Renal pelvis (tissue), 4 donors: ENCODE results near the gene KIAA1614. TPM values are rescaled to one million over a fixed set of nuclear protein-coding genes. Genes with fewer than 3 reads are reported as not detected.

ENCODE experiments used
- DNase-seq: peaks from one replicate; pipeline ENCODE4 v3.0.0-alpha.2; 2013
- polyA plus RNA-seq, 3 donors: library from polyadenylated mRNA; unstranded; fragments of 120-200 nt; gene quantifications; one replicate each; pipeline ENCODE4 v1.2.1, GENCODE V29; 2013; ENCODE audit not compliant: insufficient read length in 3 of 3

The KIAA1614 gene
- polyA plus RNA-seq, 3 donors: 9.2 to 12.5 (median 10.8) TPM

DNA sequence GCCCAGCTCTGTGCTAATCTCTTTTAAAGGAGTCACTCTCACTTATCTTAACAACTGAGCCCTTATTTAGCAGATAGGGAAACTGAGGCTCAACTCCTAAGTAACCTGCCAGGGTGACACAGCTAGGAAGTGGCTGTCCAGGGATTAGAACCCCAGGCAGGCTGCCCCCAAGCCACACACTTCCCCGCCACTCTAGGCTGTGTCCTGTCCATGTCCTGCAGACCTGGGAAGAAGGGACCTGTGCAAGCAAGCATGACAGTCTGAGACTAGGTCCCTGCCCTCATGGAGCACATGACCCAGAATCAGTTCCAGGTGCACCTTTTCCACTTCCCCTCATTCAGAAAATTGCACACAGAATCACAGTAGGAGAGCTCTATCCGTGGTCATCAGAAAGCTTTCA, 12.2 kb downstream of the KIAA1614 start:
- DNase-seq: no peak

DNA sequence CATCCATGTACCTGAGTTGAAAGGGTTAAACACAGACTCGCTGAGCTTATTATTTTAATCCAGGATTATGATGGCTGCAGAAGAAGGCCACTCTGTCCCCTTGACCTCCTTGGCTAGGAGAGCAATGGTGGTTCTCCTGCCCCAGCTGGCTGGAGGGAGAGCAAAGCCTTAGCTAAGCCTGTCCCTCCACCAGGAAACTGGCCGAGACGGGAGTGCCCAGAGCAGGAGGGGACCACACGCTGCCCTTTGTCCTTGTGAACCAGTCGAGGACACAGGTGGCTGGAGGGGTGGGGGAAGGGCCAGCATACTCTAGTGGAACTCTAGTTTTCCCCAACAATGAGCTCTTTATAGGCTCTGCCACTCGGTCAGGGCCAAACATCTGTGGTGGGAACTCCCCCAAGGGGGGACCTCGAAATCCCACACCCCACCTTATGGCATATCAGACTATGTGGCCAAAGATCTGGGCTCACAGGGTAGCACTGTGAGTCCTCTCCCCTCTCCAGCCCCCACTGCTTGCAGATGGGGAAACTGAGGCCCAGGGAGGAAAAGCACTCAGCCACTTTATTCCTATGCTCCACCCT, 12.9 kb downstream of the KIAA1614 start:
- no peak for DNase-seq

DNA sequence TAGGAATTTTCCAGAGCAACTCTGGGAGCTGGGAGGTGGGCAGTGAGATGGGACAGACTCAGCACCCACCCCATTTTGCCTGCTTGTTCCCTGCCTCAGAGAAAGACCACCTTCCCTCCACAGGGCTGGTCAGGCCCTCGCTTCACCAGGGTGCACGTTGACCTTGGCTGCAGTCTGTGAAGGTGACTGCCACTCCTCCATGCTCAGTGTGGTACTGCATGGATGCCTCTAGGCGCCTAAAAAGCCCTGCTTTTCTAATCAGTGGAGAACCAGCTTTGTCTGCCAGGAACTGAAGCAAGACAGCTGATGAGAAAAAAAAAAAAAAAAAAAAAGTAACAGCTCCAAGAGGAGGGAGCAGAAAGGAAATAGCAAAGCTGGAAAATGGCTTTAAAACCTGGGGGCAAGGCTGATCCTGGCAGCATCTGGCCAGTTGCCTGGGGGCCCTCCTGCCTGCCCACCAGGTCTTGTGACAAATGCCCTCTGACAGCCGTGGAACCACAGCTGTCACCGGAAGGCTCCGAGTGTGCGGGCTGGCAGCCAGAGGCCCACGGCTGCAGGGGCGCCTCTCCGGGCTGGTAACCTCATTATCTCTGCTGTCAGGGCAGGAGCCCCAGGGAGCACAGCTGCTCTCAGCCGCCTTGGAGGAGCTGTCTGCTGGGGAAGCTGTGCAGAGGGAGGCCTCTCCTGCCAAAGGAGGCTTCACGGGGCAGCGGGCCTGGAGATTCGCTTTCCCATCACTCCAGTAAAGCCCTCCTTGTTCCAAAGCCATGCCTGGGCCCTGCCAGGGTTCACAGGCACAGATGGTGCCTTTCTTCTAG, 13.7 kb downstream of the KIAA1614 start:
- DNase-seq: no peak

GRCh38 chr1:180927348-180927747, 14.7 kb downstream of the KIAA1614 start:
- DNase-seq: no peak

- no peak for DNase-seq
Observed at GRCh38 chr1:180927841-180928240, 15.1 kb downstream of the KIAA1614 start.

GRCh38 chr1:180928331-180929230, 15.9 kb downstream of the KIAA1614 start:
- no peak for DNase-seq

- DNase-seq: no peak
Observed at GRCh38 chr1:180929389-180929788, 16.7 kb downstream of the KIAA1614 start.

DNA sequence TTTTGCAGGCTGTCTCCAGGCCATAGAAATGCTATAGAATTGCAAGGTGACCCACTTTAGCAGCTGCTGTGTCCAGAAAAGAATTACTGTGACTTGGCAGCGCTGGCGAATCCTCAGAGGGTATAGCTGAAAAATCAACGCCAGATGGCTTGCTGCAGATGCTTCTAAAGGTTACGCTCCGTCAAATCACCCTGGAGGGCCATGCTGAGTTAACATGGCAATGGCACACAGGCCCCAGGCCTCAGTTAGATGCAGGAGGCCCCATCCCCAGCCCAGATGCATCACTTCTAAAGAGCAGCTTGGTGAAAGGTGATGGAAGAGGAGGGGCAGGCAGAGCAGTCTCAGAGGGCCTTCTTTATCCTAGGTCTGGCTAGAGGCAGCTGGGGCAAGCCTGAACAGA, 18.0 kb downstream of the KIAA1614 start:
- no peak for DNase-seq

- DNase-seq: no peak
Observed at GRCh38 chr1:180931529-180931928, 18.8 kb downstream of the KIAA1614 start.

GRCh38 chr1:180932378-180932777, 19.7 kb downstream of the KIAA1614 start:
- no peak for DNase-seq

GRCh38 chr1:180933141-180933540, 20.4 kb downstream of the KIAA1614 start:
- no peak for DNase-seq

DNA sequence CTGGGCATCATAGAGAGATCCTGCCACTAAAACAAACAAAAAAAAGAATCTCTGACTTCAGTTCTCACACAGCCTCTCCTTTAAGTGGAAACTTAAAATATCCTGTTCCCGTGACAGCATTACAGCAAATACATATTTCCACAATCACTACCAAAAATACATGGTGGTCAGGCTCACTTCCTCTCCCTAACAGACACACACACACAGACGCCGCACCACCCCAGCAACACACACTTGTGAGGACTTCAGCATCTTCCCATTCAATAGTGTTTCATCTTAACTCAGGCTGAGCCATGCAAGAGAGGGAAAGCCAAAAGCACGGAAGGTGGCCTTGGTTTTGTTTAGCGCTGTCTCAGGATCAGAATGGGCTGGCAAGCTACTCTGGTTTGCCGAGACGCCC, 21.9 kb downstream of the KIAA1614 start:
- DNase-seq: no peak

- DNase-seq: no peak
Observed at GRCh38 chr1:180935326-180936109, 22.8 kb downstream of the KIAA1614 start.

DNA sequence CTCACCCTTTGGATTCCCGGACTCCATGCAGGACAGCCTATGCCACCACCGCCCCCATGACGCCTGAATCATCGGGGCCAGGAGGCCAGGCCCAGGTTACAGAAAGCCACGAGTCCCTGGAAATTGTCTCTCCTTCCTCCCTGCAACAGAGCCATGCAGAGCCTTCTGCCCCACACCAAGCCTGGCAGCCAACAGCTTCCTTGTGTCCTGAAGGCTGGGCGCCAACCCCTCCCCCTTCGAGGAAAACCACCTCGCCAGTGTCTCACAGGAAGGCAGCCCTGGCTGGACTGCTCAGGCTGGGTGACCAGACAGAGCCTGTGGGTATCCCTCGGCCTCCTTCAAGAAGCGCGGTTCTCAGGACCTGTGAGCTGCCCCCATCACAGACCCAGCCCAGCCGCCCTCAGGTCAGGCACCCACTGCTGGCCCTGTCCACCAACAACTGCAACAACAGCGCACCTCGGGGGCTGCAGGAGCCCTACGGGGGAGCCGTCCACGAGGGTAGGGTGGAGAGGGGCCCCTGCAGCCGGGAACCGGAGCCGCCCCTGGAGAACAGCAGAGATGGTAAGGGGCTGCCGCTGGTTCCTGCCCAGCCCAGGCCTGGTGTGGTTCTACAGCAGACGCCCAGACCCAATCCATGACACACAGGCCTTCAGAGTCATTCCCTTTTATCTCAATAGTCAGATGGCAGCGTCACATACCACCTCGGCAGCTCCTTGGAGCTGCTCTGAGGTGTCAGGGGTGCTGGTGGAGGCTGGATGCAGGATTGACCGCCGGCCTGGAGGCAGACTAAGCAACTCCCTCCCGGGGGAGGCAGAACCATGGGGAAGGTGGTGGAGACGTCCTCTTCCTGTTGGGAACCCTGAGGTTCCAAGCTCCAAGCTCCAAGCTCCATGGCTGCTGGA, 23.7 kb downstream of the KIAA1614 start:
- no peak for DNase-seq

DNA sequence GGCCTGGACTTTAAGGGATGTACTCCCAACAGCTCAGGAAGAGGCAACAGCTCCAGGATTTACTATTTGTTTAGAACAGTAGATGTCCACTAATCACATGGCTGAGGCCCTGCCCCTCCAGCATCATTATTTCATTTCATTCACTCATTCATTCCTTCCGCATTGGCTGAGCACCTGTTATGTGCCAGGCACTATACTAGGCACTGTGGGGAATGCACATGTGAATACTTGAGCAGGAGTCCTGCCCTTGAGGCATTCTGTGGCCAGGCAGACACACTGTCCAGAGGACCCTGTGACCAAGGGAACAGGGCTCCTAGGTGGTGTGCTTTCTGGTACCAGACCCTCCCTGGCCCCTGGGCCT, 24.3 kb downstream of the KIAA1614 start:
- DNase-seq: no peak

- no peak for DNase-seq
Observed at GRCh38 chr1:180937624-180938225, 25.0 kb downstream of the KIAA1614 start.

DNA sequence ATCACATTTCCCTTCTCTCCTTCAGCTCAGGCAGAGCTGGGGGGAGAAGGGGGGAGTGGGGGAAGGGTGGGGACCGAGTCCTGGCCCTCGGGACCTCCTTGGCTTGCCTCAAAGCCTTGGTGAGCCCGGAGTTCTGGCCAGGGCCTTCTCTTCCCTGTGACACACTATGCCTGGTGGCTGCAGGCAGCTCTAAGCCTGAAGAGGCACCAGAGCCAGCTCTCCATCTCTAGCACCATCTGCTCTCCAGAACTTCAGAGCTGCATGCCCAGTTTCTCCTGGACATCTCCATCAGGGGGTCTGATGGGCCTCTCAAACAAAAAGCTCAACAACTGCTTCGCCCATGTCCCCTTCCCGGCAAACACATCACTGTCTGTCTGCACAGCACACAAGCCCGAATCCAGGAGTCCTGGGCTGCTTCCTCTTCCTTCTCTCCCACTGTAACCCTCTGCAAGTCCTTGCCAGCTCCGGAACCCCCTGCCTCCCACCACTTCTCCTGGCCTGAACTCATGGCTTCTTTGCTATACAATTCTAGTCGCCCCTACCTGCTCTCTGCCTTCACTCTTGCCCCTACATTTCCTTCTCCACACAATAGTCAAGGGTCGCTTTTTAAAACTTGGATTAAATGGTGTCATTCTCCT, 26.5 kb downstream of the KIAA1614 start:
- DNase-seq: no peak

- no peak for DNase-seq
Observed at GRCh38 chr1:180939711-180940103, 27.0 kb downstream of the KIAA1614 start.

GRCh38 chr1:180940445-180940844, 27.7 kb downstream of the KIAA1614 start:
- DNase-seq: no peak
